Testis (tissue), 3 donors: ENCODE data around the gene PTPRD. TPM values are rescaled to one million over a fixed set of nuclear protein-coding genes. Genes with fewer than 3 reads are reported as not detected.

ENCODE experiments used
- DNase-seq: peaks from one replicate; pipeline ENCODE4 v3.0.0-alpha.2; 2019
- H3K27ac ChIP-seq, 2 donors: fragments of 200-600 bp; sonication (generic); one replicate each; pipeline ENCODE4 v1.5.1; 2019
- H3K27me3 ChIP-seq: fragments of 200-600 bp; sonication (generic); one replicate; pipeline ENCODE4 v1.5.1; 2019
- H3K36me3 ChIP-seq: fragments of 200-600 bp; sonication (generic); one replicate; pipeline ENCODE4 v1.5.1; 2017; ENCODE audit warnings: low read depth; ENCODE audit errors: missing control alignments
- H3K4me1 ChIP-seq: fragments of 200-600 bp; sonication (generic); one replicate; pipeline ENCODE4 v1.5.1; 2019
- H3K4me3 ChIP-seq, 2 donors: fragments of 200-600 bp; sonication (generic); one replicate each; pipeline ENCODE4 v1.5.1; 2017 to 2019
- H3K9me3 ChIP-seq: fragments of 200-600 bp; sonication (generic); one replicate; pipeline ENCODE4 v1.5.1; 2017
- POLR2A ChIP-seq: fragments of 450-650 bp; IDR thresholded peaks from one replicate; pipeline ENCODE4 v1.6.1; 2017; ENCODE audit warnings: antibody characterized with exemption, mild to moderate bottlenecking, moderate library complexity
- WGBS, 2 donors: methylation state at CpG; one replicate each; pipeline ENCODE4 v1.1.5; 2018; 5-methylcytosine and 5-hydroxymethylcytosine counted together
- intact Hi-C: fragments of 100-400 bp; cut with DNase I; formaldehyde crosslinking; loops from one replicate; pipeline ENCODE4 v1.15.1; 2023; ENCODE audit warnings: low total_unique reads
- polyA plus RNA-seq: library from polyadenylated mRNA; stranded (reverse); fragments of 350-450 nt; fragmentation: Illumina TruSeq; extraction: RNeasy Lipid Tissue Mini Kit (QIAGEN cat#74804); gene quantifications from one replicate; pipeline ENCODE4 v1.2.3, GENCODE V29; 2014; ENCODE audit warnings: low read depth, low replicate concordance; ENCODE audit not compliant: insufficient read depth
- total RNA-seq, 2 donors: library from RNA; depleted of rRNA; stranded (reverse); fragments of >200 nt; gene quantifications; one replicate each; pipeline ENCODE4 v1.2.3, GENCODE V29; 2016
- TF ChIP-seq, protein P1 (sequence below), 3 experiments: fragments of 450-650 bp in 2 of 3; fragments of 200-600 bp in 1 of 3; sonication (generic) in 1 of 3; IDR thresholded peaks; one replicate each; pipeline ENCODE4 v1.5.1; 2016 to 2019; ENCODE audit warnings: antibody characterized with exemption in 3 of 3, mild to moderate bottlenecking in 2 of 3, moderate library complexity in 1 of 3

The PTPRD gene
- total and polyA plus RNA-seq, 3 donors from 2014 or later: 15.4 to 33.6 (median 32.5) TPM

- Histone ChIP-seq H3K4me3 (no peak overlapping the region), H3K27me3 (no peaks in the 10 kb centered on the region), H3K36me3 (no peaks in the 10 kb centered on the region), H3K9me3 (no peaks in the 10 kb centered on the region), H3K27ac (no peak overlapping the region), H3K4me1 (no peaks in the 10 kb centered on the region)
- no peak for TF ChIP-seq POLR2A
- TF ChIP-seq, protein P1, sequence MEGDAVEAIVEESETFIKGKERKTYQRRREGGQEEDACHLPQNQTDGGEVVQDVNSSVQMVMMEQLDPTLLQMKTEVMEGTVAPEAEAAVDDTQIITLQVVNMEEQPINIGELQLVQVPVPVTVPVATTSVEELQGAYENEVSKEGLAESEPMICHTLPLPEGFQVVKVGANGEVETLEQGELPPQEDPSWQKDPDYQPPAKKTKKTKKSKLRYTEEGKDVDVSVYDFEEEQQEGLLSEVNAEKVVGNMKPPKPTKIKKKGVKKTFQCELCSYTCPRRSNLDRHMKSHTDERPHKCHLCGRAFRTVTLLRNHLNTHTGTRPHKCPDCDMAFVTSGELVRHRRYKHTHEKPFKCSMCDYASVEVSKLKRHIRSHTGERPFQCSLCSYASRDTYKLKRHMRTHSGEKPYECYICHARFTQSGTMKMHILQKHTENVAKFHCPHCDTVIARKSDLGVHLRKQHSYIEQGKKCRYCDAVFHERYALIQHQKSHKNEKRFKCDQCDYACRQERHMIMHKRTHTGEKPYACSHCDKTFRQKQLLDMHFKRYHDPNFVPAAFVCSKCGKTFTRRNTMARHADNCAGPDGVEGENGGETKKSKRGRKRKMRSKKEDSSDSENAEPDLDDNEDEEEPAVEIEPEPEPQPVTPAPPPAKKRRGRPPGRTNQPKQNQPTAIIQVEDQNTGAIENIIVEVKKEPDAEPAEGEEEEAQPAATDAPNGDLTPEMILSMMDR (IDR thresholded peaks at IDR 0.05): no peak
- no peak for DNase-seq
- intact Hi-C loops: no loop called here
- WGBS, 2 donors: 56 to 76% methylated on average over 3 of the region's 3 CpGs
Observed at GRCh38 chr9:9612270-9612669, 1000.5 kb downstream of the PTPRD start.

GRCh38 chr9:9605681-9606080 lies 1007.1 kb downstream of the PTPRD start:
- Histone ChIP-seq H3K36me3 (no peaks in the 10 kb centered on the region), H3K4me1 (no peaks in the 10 kb centered on the region), H3K27me3 (no peaks in the 10 kb centered on the region), H3K9me3 (no peaks in the 10 kb centered on the region), H3K27ac (no peak overlapping the region), H3K4me3 (no peak overlapping the region)
- 77 to 82% methylated on average over 4 of the region's 4 CpGs for WGBS, 2 donors
- DNase-seq: no peak
- TF ChIP-seq POLR2A: no peak
- TF ChIP-seq, protein P1 (IDR thresholded peaks at IDR 0.05): no peak
- intact Hi-C loops: loop anchor here (5.0 kb wide), 1 partner anchor 187 kb away; no protein-coding TSS in a partner anchor

- Histone ChIP-seq H3K27ac (no peak overlapping the region), H3K4me3 (no peak overlapping the region), H3K9me3 (no peaks in the 10 kb centered on the region), H3K27me3 (no peaks in the 10 kb centered on the region), H3K4me1 (no peaks in the 10 kb centered on the region), H3K36me3 (no peaks in the 10 kb centered on the region)
- intact Hi-C loops: no loop called here
- TF ChIP-seq, protein P1 (IDR thresholded peaks at IDR 0.05): no peak
- TF ChIP-seq POLR2A: no peak
- WGBS, 2 donors: 89 to 93% methylated on average over 2 of the region's 2 CpGs
- DNase-seq: no peak
Observed at GRCh38 chr9:9603345-9603744, 1009.5 kb downstream of the PTPRD start.

DNA sequence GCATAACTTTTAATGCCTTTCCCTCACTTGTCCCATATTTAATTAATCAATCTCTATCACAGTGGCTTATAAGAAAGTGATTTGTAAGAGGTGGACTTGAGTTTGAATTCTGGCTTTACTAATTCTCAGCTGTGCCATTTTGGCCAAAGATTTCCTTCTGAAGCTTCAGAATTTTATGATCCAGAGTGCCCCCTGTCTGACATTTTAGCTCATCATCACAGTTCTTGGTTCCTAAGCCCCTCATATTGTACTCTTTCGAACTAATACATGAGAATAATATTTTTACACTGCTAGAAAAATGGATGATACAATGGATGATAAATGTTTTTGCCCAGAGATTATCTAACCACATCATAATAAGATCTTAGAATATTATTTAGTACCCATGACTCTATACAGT lies 1014.1 kb downstream of the PTPRD start:
- TF ChIP-seq POLR2A: no peak
- TF ChIP-seq, protein P1 (IDR thresholded peaks at IDR 0.05): no peak
- no peaks in the 10 kb centered on the region for H3K36me3 ChIP-seq
- H3K4me1 ChIP-seq: no peaks in the 10 kb centered on the region
- no peak overlapping the region for H3K4me3 ChIP-seq
- H3K27ac ChIP-seq: no peak overlapping the region
- H3K27me3 ChIP-seq: no peaks in the 10 kb centered on the region
- WGBS, 2 donors: 82 to 87% methylated on average over 1 of the region's 1 CpG
- intact Hi-C loops: no loop called here
- H3K9me3 ChIP-seq: no peaks in the 10 kb centered on the region
- no peak for DNase-seq

DNA sequence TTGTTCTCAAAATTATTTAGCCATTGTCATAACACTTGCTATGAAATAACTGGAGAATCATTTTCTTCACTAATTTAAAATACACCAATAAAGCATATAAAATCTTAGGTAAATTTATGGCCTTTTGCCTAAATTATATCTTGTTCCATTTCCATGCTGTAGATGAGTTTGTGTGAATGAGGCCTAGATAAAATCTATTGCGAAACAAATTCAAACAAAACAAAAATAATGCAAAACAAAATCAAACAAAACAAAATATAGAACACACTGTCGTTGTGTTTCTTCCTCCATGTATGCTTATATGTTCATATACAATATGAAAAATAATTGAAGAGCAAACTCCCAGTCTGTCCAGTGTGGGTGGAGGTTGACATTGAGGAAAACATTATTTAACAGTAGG lies 1020.7 kb downstream of the PTPRD start:
- no peaks in the 10 kb centered on the region for H3K4me1 ChIP-seq
- DNase-seq: no peak
- no peak overlapping the region for H3K4me3 ChIP-seq
- no peaks in the 10 kb centered on the region for H3K9me3 ChIP-seq
- H3K36me3 ChIP-seq: no peaks in the 10 kb centered on the region
- intact Hi-C loops: no loop called here
- H3K27ac ChIP-seq: no peak overlapping the region
- H3K27me3 ChIP-seq: no peaks in the 10 kb centered on the region
- TF ChIP-seq POLR2A: no peak
- TF ChIP-seq, protein P1 (IDR thresholded peaks at IDR 0.05): no peak
- WGBS, 2 donors: 79 to 97% methylated on average over 2 of the region's 2 CpGs
